HepG2 (cell line): ENCODE results near the gene TMCC1. TPM values are rescaled to one million over a fixed set of nuclear protein-coding genes. Genes with fewer than 3 reads are reported as not detected.

Experiments used
- AHR ChIP-seq: IDR thresholded peaks from 2 replicates; pipeline ENCODE4 v1.6.1; 2018; ENCODE audit warnings: missing genetic modification reagents, missing compliant biosample characterization
- ELF3 ChIP-seq: IDR thresholded peaks from 2 replicates; pipeline ENCODE4 v1.6.1; 2016; ENCODE audit warnings: missing genetic modification reagents, missing compliant biosample characterization
- FOSL2 ChIP-seq: sonication (generic); formaldehyde crosslinking; IDR thresholded peaks from 2 replicates; pipeline ENCODE4 v1.4.0; 2020; ENCODE audit warnings: missing genetic modification reagents
- JUNB ChIP-seq: sonication (generic); formaldehyde crosslinking; IDR thresholded peaks from 2 replicates; pipeline ENCODE4 v1.8.0; 2022; ENCODE audit warnings: missing genetic modification reagents, mild to moderate bottlenecking, borderline replicate concordance
- KLF13 ChIP-seq: sonication (generic); formaldehyde crosslinking; IDR thresholded peaks from 2 replicates; pipeline ENCODE4 v1.4.0; 2020; ENCODE audit warnings: mild to moderate bottlenecking, missing genetic modification reagents
- SMAD1 ChIP-seq: sonication (generic); formaldehyde crosslinking; IDR thresholded peaks from 2 replicates; pipeline ENCODE4 v1.4.0; 2020; ENCODE audit warnings: missing genetic modification reagents, low read depth, mild to moderate bottlenecking, borderline replicate concordance
- ZNF451 ChIP-seq: sonication (generic); formaldehyde crosslinking; IDR thresholded peaks from 2 replicates; pipeline ENCODE4 v1.5.0; 2020; ENCODE audit warnings: mild to moderate bottlenecking, missing genetic modification reagents
- polyA plus RNA-seq, 8 experiments: library from polyadenylated mRNA; depleted of rRNA in 3 of 8; stranded (reverse) in 7 of 8; unstranded in 1 of 8; fragments of >200 nt; fragmentation: Illumina TruSeq in 4 of 8; extraction: Trizol in 4 of 8; gene quantifications; 2 replicates each; pipeline versions ENCODE4 v1.2.1 to v1.2.3, GENCODE V29; 2011 to 2016; ENCODE audit warnings: low read depth in 4 of 8, missing spikeins in 1 of 8, mixed read lengths in 1 of 8; ENCODE audit not compliant: insufficient read depth in 1 of 8
- total RNA-seq, 5 experiments: library from RNA; depleted of rRNA; stranded (reverse); fragments of >200 nt; fragmentation: Illumina TruSeq; extraction: Trizol; gene quantifications; 2 replicates each; pipeline ENCODE4 v1.2.3, GENCODE V29; 2016; ENCODE audit warnings: low read depth in 1 of 5
- TF ChIP-seq, protein P1 (sequence below), 2 experiments: sonication (generic) in 1 of 2; formaldehyde crosslinking in 1 of 2; IDR thresholded peaks; 2 replicates each; pipeline versions ENCODE4 v1.4.0 to v1.6.1; 2018 to 2020; ENCODE audit warnings: missing genetic modification reagents in 2 of 2, borderline replicate concordance in 1 of 2, low read depth in 1 of 2, mild to moderate bottlenecking in 1 of 2, missing biosample characterization in 1 of 2
- TF ChIP-seq, protein P2 (sequence below): sonication (generic); formaldehyde crosslinking; IDR thresholded peaks from 2 replicates; pipeline ENCODE4 v1.4.0; 2020; ENCODE audit warnings: missing genetic modification reagents
- TF ChIP-seq, protein P3 (sequence below): sonication (generic); formaldehyde crosslinking; IDR thresholded peaks from 2 replicates; pipeline ENCODE4 v1.5.1; 2020; ENCODE audit warnings: mild to moderate bottlenecking, missing genetic modification reagents, borderline replicate concordance
- TF ChIP-seq, protein P4 (sequence below): sonication (generic); formaldehyde crosslinking; IDR thresholded peaks from 2 replicates; pipeline ENCODE4 v1.5.0; 2020; ENCODE audit warnings: missing genetic modification reagents
- TF ChIP-seq, protein P5 (sequence below): sonication (generic); formaldehyde crosslinking; IDR thresholded peaks from 2 replicates; pipeline ENCODE4 v1.5.1; 2020; ENCODE audit warnings: missing genetic modification reagents, mild to moderate bottlenecking, borderline replicate concordance
- TF ChIP-seq, protein P6 (sequence below): sonication (generic); formaldehyde crosslinking; IDR thresholded peaks from 2 replicates; pipeline ENCODE4 v1.8.0; 2022; ENCODE audit warnings: missing genetic modification reagents, mild to moderate bottlenecking, moderate library complexity, borderline replicate concordance

Gene TMCC1
- total and polyA plus RNA-seq, 2 of the 13 experiments (the other 11 are each of a cell fraction or from before 2014, with no cell fraction given), result 12.1 to 264 TPM

DNA sequence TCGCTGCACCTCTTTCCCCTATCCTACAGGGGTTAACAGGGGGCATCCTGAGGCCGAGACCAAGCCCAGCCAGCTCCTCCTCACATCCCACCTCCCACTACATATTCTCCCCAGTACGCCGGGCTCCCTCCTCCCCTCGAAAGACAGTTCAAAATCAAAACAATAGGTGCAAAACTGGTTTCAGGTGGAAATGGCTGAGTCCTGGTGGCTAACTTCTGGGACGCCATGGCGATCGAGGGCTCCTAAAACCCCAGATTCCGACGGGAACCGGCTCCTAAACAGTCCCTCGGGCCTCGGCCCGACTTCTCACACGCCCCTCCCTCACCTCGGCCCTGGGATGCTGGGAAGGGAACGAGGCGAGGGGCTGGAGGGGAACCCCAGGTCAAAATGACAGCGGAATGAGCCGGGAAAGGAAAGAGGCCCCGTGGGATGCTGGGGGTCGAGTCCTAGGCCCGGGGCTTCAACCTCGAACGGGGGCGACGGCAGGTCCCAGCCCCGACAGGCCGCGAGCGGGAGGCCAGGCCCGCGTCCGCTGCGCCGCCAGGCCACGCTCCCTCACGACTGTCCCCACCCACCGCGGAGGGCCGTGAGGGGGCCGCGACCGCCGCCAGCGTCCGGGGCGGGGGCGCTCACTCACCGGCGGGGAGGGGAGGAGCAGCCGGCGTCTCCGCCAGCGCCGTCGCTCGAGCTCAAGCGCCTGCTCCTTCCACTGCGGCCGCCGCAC, 492 bp downstream of the TMCC1 start (continued):
- TF ChIP-seq, protein P1, sequence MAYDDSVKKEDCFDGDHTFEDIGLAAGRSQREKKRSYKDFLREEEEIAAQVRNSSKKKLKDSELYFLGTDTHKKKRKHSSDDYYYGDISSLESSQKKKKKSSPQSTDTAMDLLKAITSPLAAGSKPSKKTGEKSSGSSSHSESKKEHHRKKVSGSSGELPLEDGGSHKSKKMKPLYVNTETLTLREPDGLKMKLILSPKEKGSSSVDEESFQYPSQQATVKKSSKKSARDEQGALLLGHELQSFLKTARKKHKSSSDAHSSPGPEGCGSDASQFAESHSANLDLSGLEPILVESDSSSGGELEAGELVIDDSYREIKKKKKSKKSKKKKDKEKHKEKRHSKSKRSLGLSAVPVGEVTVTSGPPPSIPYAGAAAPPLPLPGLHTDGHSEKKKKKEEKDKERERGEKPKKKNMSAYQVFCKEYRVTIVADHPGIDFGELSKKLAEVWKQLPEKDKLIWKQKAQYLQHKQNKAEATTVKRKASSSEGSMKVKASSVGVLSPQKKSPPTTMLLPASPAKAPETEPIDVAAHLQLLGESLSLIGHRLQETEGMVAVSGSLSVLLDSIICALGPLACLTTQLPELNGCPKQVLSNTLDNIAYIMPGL (CRISPR knock-in tag; IDR thresholded peaks at IDR 0.05; ENCODE audit: borderline replicate concordance in 1 of 2, low read depth in 1 of 2), result peak; percentile 26 to 56; a peak in 2 of 4 replicates
- TF ChIP-seq KLF13 (no peak), FOSL2 (CRISPR knock-in tag) (0 out of 2 replicates have a peak, but pooled peaks have one; percentile 16), ZNF451 (CRISPR knock-in tag) (peak; percentile 61; the same call in 1 of the 2 replicates), JUNB (CRISPR knock-in tag) (no peak), AHR (CRISPR knock-in tag) (no peak), SMAD1 (CRISPR knock-in tag) (no peak), ELF3 (CRISPR knock-in tag) (no peak; the same call in 1 of the 2 replicates)
- TF ChIP-seq, protein P2, sequence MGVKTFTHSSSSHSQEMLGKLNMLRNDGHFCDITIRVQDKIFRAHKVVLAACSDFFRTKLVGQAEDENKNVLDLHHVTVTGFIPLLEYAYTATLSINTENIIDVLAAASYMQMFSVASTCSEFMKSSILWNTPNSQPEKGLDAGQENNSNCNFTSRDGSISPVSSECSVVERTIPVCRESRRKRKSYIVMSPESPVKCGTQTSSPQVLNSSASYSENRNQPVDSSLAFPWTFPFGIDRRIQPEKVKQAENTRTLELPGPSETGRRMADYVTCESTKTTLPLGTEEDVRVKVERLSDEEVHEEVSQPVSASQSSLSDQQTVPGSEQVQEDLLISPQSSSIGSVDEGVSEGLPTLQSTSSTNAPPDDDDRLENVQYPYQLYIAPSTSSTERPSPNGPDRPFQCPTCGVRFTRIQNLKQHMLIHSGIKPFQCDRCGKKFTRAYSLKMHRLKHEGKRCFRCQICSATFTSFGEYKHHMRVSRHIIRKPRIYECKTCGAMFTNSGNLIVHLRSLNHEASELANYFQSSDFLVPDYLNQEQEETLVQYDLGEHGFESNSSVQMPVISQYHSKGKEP (CRISPR knock-in tag), result no peak
- TF ChIP-seq, protein P3, sequence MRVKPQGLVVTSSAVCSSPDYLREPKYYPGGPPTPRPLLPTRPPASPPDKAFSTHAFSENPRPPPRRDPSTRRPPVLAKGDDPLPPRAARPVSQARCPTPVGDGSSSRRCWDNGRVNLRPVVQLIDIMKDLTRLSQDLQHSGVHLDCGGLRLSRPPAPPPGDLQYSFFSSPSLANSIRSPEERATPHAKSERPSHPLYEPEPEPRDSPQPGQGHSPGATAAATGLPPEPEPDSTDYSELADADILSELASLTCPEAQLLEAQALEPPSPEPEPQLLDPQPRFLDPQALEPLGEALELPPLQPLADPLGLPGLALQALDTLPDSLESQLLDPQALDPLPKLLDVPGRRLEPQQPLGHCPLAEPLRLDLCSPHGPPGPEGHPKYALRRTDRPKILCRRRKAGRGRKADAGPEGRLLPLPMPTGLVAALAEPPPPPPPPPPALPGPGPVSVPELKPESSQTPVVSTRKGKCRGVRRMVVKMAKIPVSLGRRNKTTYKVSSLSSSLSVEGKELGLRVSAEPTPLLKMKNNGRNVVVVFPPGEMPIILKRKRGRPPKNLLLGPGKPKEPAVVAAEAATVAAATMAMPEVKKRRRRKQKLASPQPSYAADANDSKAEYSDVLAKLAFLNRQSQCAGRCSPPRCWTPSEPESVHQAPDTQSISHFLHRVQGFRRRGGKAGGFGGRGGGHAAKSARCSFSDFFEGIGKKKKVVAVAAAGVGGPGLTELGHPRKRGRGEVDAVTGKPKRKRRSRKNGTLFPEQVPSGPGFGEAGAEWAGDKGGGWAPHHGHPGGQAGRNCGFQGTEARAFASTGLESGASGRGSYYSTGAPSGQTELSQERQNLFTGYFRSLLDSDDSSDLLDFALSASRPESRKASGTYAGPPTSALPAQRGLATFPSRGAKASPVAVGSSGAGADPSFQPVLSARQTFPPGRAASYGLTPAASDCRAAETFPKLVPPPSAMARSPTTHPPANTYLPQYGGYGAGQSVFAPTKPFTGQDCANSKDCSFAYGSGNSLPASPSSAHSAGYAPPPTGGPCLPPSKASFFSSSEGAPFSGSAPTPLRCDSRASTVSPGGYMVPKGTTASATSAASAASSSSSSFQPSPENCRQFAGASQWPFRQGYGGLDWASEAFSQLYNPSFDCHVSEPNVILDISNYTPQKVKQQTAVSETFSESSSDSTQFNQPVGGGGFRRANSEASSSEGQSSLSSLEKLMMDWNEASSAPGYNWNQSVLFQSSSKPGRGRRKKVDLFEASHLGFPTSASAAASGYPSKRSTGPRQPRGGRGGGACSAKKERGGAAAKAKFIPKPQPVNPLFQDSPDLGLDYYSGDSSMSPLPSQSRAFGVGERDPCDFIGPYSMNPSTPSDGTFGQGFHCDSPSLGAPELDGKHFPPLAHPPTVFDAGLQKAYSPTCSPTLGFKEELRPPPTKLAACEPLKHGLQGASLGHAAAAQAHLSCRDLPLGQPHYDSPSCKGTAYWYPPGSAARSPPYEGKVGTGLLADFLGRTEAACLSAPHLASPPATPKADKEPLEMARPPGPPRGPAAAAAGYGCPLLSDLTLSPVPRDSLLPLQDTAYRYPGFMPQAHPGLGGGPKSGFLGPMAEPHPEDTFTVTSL (CRISPR knock-in tag), result no peak
- TF ChIP-seq, protein P4, sequence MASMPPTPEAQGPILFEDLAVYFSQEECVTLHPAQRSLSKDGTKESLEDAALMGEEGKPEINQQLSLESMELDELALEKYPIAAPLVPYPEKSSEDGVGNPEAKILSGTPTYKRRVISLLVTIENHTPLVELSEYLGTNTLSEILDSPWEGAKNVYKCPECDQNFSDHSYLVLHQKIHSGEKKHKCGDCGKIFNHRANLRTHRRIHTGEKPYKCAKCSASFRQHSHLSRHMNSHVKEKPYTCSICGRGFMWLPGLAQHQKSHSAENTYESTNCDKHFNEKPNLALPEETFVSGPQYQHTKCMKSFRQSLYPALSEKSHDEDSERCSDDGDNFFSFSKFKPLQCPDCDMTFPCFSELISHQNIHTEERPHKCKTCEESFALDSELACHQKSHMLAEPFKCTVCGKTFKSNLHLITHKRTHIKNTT (CRISPR knock-in tag), result no peak
- TF ChIP-seq, protein P5, sequence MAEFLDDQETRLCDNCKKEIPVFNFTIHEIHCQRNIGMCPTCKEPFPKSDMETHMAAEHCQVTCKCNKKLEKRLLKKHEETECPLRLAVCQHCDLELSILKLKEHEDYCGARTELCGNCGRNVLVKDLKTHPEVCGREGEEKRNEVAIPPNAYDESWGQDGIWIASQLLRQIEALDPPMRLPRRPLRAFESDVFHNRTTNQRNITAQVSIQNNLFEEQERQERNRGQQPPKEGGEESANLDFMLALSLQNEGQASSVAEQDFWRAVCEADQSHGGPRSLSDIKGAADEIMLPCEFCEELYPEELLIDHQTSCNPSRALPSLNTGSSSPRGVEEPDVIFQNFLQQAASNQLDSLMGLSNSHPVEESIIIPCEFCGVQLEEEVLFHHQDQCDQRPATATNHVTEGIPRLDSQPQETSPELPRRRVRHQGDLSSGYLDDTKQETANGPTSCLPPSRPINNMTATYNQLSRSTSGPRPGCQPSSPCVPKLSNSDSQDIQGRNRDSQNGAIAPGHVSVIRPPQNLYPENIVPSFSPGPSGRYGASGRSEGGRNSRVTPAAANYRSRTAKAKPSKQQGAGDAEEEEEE, result no peak
- TF ChIP-seq, protein P6, sequence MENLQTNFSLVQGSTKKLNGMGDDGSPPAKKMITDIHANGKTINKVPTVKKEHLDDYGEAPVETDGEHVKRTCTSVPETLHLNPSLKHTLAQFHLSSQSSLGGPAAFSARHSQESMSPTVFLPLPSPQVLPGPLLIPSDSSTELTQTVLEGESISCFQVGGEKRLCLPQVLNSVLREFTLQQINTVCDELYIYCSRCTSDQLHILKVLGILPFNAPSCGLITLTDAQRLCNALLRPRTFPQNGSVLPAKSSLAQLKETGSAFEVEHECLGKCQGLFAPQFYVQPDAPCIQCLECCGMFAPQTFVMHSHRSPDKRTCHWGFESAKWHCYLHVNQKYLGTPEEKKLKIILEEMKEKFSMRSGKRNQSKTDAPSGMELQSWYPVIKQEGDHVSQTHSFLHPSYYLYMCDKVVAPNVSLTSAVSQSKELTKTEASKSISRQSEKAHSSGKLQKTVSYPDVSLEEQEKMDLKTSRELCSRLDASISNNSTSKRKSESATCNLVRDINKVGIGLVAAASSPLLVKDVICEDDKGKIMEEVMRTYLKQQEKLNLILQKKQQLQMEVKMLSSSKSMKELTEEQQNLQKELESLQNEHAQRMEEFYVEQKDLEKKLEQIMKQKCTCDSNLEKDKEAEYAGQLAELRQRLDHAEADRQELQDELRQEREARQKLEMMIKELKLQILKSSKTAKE, result no peak
